SK-N-SH treated with all-trans-retinoic acid at 6 μM for 48 hours (cell line): ENCODE data around the gene ITIH5.

ENCODE experiments used
- ARNTL ChIP-seq: fragments of 450-650 bp; formaldehyde crosslinking; IDR thresholded peaks from 2 replicates; pipeline ENCODE4 v1.5.0; 2020; ENCODE audit warnings: low read depth, mild to moderate bottlenecking, moderate library complexity, borderline replicate concordance
- BACH2 ChIP-seq: fragments of 250-450 bp; sonication (Bioruptor Pico); IDR thresholded peaks from 2 replicates; pipeline ENCODE4 v1.9.0; 2021; ENCODE audit warnings: mild to moderate bottlenecking, borderline replicate concordance
- CREB5 ChIP-seq: fragments of 250-450 bp; sonication (Bioruptor Pico); IDR thresholded peaks from 2 replicates; pipeline ENCODE4 v1.5.1; 2020; ENCODE audit warnings: low read depth, mild to moderate bottlenecking, moderate library complexity
- CSRNP3 ChIP-seq: fragments of 250-450 bp; sonication (Bioruptor Pico); IDR thresholded peaks from 2 replicates; pipeline ENCODE4 v1.5.1; 2021; ENCODE audit warnings: mild to moderate bottlenecking, moderate library complexity
- GLIS3 ChIP-seq: fragments of 250-450 bp; sonication (Bioruptor Pico); IDR thresholded peaks from 2 replicates; pipeline ENCODE4 v1.5.0; 2020; ENCODE audit warnings: mild to moderate bottlenecking, moderate library complexity
- OSR1 ChIP-seq: fragments of 250-450 bp; sonication (Bioruptor Pico); IDR thresholded peaks from 2 replicates; pipeline ENCODE4 v1.8.0; 2022; ENCODE audit warnings: moderate library complexity, mild to moderate bottlenecking, inconsistent platforms
- PATZ1 ChIP-seq: fragments of 250-450 bp; sonication (Bioruptor Pico); IDR thresholded peaks from 2 replicates; pipeline ENCODE4 v1.8.0; 2020; ENCODE audit warnings: mild to moderate bottlenecking, moderate library complexity, borderline replicate concordance
- POU6F1 ChIP-seq: fragments of 250-450 bp; sonication (Bioruptor Pico); IDR thresholded peaks from 2 replicates; pipeline ENCODE4 v1.8.0; 2021; ENCODE audit warnings: low read depth, mild to moderate bottlenecking, moderate library complexity, borderline replicate concordance
- TCF4 ChIP-seq: fragments of 250-450 bp; sonication (Bioruptor Pico); IDR thresholded peaks from 2 replicates; pipeline ENCODE4 v1.8.0; 2021; ENCODE audit warnings: mild to moderate bottlenecking, moderate library complexity, borderline replicate concordance
- TOX ChIP-seq: fragments of 250-450 bp; sonication (Bioruptor Pico); IDR thresholded peaks from 2 replicates; pipeline ENCODE4 v1.8.0; 2021; ENCODE audit warnings: mild to moderate bottlenecking, moderate library complexity, borderline replicate concordance
- ZC3H10 ChIP-seq: fragments of 250-450 bp; sonication (Bioruptor Pico); IDR thresholded peaks from 2 replicates; pipeline ENCODE4 v1.5.1; 2021; ENCODE audit warnings: mild to moderate bottlenecking, moderate library complexity
- ZFP3 ChIP-seq: fragments of 250-450 bp; sonication (Bioruptor Pico); IDR thresholded peaks from 2 replicates; pipeline ENCODE4 v1.5.0; 2020; ENCODE audit warnings: mild to moderate bottlenecking, moderate library complexity
- ZFP30 ChIP-seq: fragments of 450-650 bp; formaldehyde crosslinking; IDR thresholded peaks from 2 replicates; pipeline ENCODE4 v1.5.0; 2022; ENCODE audit warnings: mild to moderate bottlenecking, moderate library complexity
- ZNF70 ChIP-seq: fragments of 450-650 bp; formaldehyde crosslinking; IDR thresholded peaks from 2 replicates; pipeline ENCODE4 v1.5.0; 2020; ENCODE audit warnings: mild to moderate bottlenecking, moderate library complexity

GRCh38 chr10:7525314-7526016 lies 141.3 kb downstream of the ITIH5 start:
- no peak for TF ChIP-seq ZFP3 (CRISPR knock-in tag)
- no peak for TF ChIP-seq POU6F1
- TF ChIP-seq ZFP30 (CRISPR knock-in tag), result no peak
- TF ChIP-seq PATZ1, result no peak
- TF ChIP-seq OSR1 (CRISPR knock-in tag), result no peak
- no peak for TF ChIP-seq ZC3H10 (CRISPR knock-in tag)
- TF ChIP-seq BACH2 (CRISPR knock-in tag), result no peak
- TF ChIP-seq ARNTL (CRISPR knock-in tag), result no peak
- TF ChIP-seq TOX (CRISPR knock-in tag), result no peak
- TF ChIP-seq GLIS3 (CRISPR knock-in tag), result no peak
- TF ChIP-seq CREB5 (CRISPR knock-in tag), result no peak
- TF ChIP-seq CSRNP3 (CRISPR knock-in tag), result no peak
- no peak for TF ChIP-seq ZNF70 (CRISPR knock-in tag)
- TF ChIP-seq TCF4 (CRISPR knock-in tag), result no peak
